Endothelial cell of umbilical vein (primary cell): Measurements from ENCODE around the gene P2RY2. TPM values are rescaled to one million over a fixed set of nuclear protein-coding genes. Genes with fewer than 3 reads are reported as not detected.

Experiments used
- BruUV-seq: library from RNA; stranded (reverse); fragments of 400-500 nt; replicated peaks from 2 replicates; lab custom pipeline; 2021; lab: Mats Ljungman, UMichigan
- CTCF ChIA-PET: fragments of 300-600, 350-600 bp; sonication (Branson Sonifier 250); formaldehyde crosslinking; loops from one replicate; lab custom pipeline; 2021; ENCODE audit warnings: antibody characterized with exemption, inconsistent platforms; lab: Charles Lee
- POLR2A ChIA-PET: fragments of 300-600, 350-600 bp; sonication (Branson Sonifier 250); formaldehyde crosslinking; loops from one replicate; lab custom pipeline; 2021; ENCODE audit warnings: antibody characterized with exemption, inconsistent platforms; lab: Charles Lee
- DNase-seq: peaks from one replicate; pipeline ENCODE4 v3.0.0-alpha.2; 2011; ENCODE audit warnings: low read depth, low spot score
- FAIRE-seq: peaks from 2 replicates; lab custom pipeline; 2011; peaks lifted over from hg19 to GRCh38; lab: Jason Lieb, UNC
- H2AFZ ChIP-seq: 2 replicates; pipeline ENCODE4 v1.6.0; 2012; ENCODE audit warnings: low read depth, low read length, control low read depth, inconsistent platforms
- H3K27ac ChIP-seq: 2 replicates; pipeline ENCODE4 v1.5.1; 2011; ENCODE audit warnings: low read depth, mild to moderate bottlenecking, control low read depth, low read length, moderate library complexity; ENCODE audit not compliant: insufficient read depth
- H3K27me3 ChIP-seq, 2 experiments: 2 replicates each; pipeline versions ENCODE4 v1.6.0 to v1.6.1; 2011; ENCODE audit warnings: low read length in 2 of 2, mixed read lengths in 1 of 2; ENCODE audit not compliant: control insufficient read depth in 2 of 2, insufficient read depth in 2 of 2
- H3K36me3 ChIP-seq, 2 experiments: 2 replicates in 1 of 2; 3 replicates in 1 of 2; pipeline ENCODE4 v1.5.1; 2011; ENCODE audit warnings: low read length in 2 of 2, mild to moderate bottlenecking in 1 of 2, moderate library complexity in 1 of 2; ENCODE audit not compliant: control insufficient read depth in 2 of 2, insufficient read depth in 2 of 2; ENCODE audit errors: extremely low read depth in 1 of 2
- H3K4me1 ChIP-seq: 3 replicates; pipeline ENCODE4 v1.5.1; 2011; ENCODE audit warnings: mild to moderate bottlenecking, low read length; ENCODE audit not compliant: control insufficient read depth, insufficient read depth; ENCODE audit errors: extremely low read depth
- H3K4me2 ChIP-seq: 2 replicates; pipeline ENCODE4 v1.6.1; 2011; ENCODE audit warnings: low read length, control low read depth, mixed read lengths; ENCODE audit not compliant: insufficient read depth
- H3K4me3 ChIP-seq, 3 experiments: fragments of 200-600 bp in 1 of 3; sonication (generic), shearing (Covaris generic) in 1 of 3; replicated peaks in 1 of 3; 2 replicates each; pipeline ENCODE4 v1.5.1; 2011 to 2016; ENCODE audit warnings: control low read depth in 3 of 3, low read length in 3 of 3, mild to moderate bottlenecking in 2 of 3, inconsistent platforms in 1 of 3, low read depth in 1 of 3, moderate library complexity in 1 of 3; ENCODE audit not compliant: insufficient read depth in 1 of 3
- H3K79me2 ChIP-seq: 2 replicates; pipeline ENCODE4 v1.6.0; 2012; ENCODE audit warnings: low read length, inconsistent platforms; ENCODE audit not compliant: control insufficient read depth, insufficient read depth
- H3K9ac ChIP-seq: replicated peaks from 2 replicates; pipeline ENCODE3; 2011; ENCODE audit warnings: low read length, control low read depth; ENCODE audit not compliant: insufficient read depth; ENCODE audit errors: extremely low read depth
- H3K9me1 ChIP-seq: replicated peaks from 3 replicates; pipeline ENCODE4 v1.6.0; 2011; ENCODE audit warnings: mild to moderate bottlenecking, low read length; ENCODE audit not compliant: control insufficient read depth, insufficient read depth; ENCODE audit errors: extremely low read depth
- H3K9me3 ChIP-seq: replicated peaks from 2 replicates; pipeline ENCODE4 v1.5.1; 2012; ENCODE audit warnings: low read length, inconsistent platforms; ENCODE audit not compliant: control insufficient read depth, insufficient read depth
- H4K20me1 ChIP-seq: replicated peaks from 2 replicates; pipeline ENCODE3; 2011; ENCODE audit warnings: mild to moderate bottlenecking, low read length; ENCODE audit not compliant: control insufficient read depth, insufficient read depth; ENCODE audit errors: extremely low read depth
- CTCF ChIP-seq, 2 donors: IDR thresholded peaks; 1 replicate in 1 of 2; 2 replicates in 1 of 2; pipeline ENCODE4 v1.5.1; 2011; ENCODE audit warnings: low read length in 2 of 2, mild to moderate bottlenecking in 2 of 2, moderate library complexity in 2 of 2, control low read depth in 1 of 2, inconsistent platforms in 1 of 2, low read depth in 1 of 2; ENCODE audit not compliant: insufficient read depth in 1 of 2; ENCODE audit errors: extremely low read depth in 1 of 2
- EZH2 ChIP-seq: IDR thresholded peaks from 2 replicates; pipeline ENCODE4 v1.6.1; 2012; ENCODE audit warnings: borderline replicate concordance, low read depth, mild to moderate bottlenecking, moderate library complexity, low read length, inconsistent platforms; ENCODE audit not compliant: severe bottlenecking
- FOS ChIP-seq: IDR thresholded peaks from 2 replicates; pipeline ENCODE4 v1.6.1; 2011; ENCODE audit warnings: mild to moderate bottlenecking, low read length, moderate library complexity, borderline replicate concordance; ENCODE audit not compliant: insufficient read depth
- JUN ChIP-seq: IDR thresholded peaks from 2 replicates; pipeline ENCODE4 v1.6.1; 2011; ENCODE audit warnings: borderline replicate concordance, low read depth; ENCODE audit not compliant: insufficient read length, insufficient read depth
- MAX ChIP-seq: IDR thresholded peaks from 2 replicates; pipeline ENCODE4 v1.6.1; 2011; ENCODE audit not compliant: insufficient read depth, insufficient read length
- MYC ChIP-seq: IDR thresholded peaks from one replicate; pipeline ENCODE4 v1.6.1; 2011; ENCODE audit warnings: mild to moderate bottlenecking, low read depth, low read length
- POLR2A ChIP-seq: IDR thresholded peaks from 2 replicates; pipeline ENCODE4 v1.6.1; 2012; ENCODE audit warnings: low read depth, mild to moderate bottlenecking, control low read depth, low read length
- POLR2AphosphoS5 ChIP-seq: IDR thresholded peaks from 2 replicates; pipeline ENCODE4 v1.6.1; 2012; ENCODE audit warnings: low read depth, mild to moderate bottlenecking, control low read depth, low read length, moderate library complexity; ENCODE audit not compliant: insufficient read depth
- dilution Hi-C: fragments of 300-500 bp; cut with MboI; formaldehyde crosslinking; loops from one replicate; pipeline ENCODE4 v1.15.0; 2019; ENCODE audit warnings: low sequenced_read_pairs; ENCODE audit not compliant: extremely low pct_ligation_motif_present
- intact Hi-C: fragments of 100-400 bp; cut with micrococcal nuclease; formaldehyde crosslinking; loops from one replicate; pipeline ENCODE4 v1.10.0; 2022
- polyA plus RNA-seq, 4 experiments: library from polyadenylated mRNA; depleted of rRNA in 3 of 4; stranded (reverse) in 3 of 4; unstranded in 1 of 4; fragments of >200 nt; gene quantifications; 2 replicates each; pipeline versions ENCODE4 v1.2.1 to v1.2.3, GENCODE V29; 2011 to 2012; ENCODE audit warnings: missing spikeins in 1 of 4
- total RNA-seq: library from RNA; stranded (reverse); gene quantifications from 2 replicates; pipeline ENCODE4 v1.2.3, GENCODE V29; 2021

P2RY2 gene
- total and polyA plus RNA-seq, 2 donors (not counting 3 experiments of a cell fraction or from before 2014, with no cell fraction given): 4.8 to 5.6 TPM

- Histone ChIP-seq H3K9ac (no peak overlapping the region), H3K79me2 (no peaks in the 10 kb centered on the region), H3K27me3 (no peaks in the 10 kb centered on the region), H2AFZ (no peak overlapping the region), H3K27ac (no peak overlapping the region), H3K4me1 (peaks cover 12% of the 10 kb centered on the region), H3K9me1 (no peaks in the 10 kb centered on the region), H4K20me1 (no peaks in the 10 kb centered on the region), H3K36me3 (no peaks in the 10 kb centered on the region), H3K9me3 (no peaks in the 10 kb centered on the region), H3K4me2 (no peak overlapping the region), H3K4me3 (no peak overlapping the region)
- intact Hi-C loops (loop anchor here (1.0 kb wide), 1 partner anchor 406 kb away; no protein-coding TSS in a partner anchor), dilution Hi-C loops (no loop called here)
- ChIA-PET CTCF (interaction anchor here (0.8 to 3.0 kb wide), 26 partner anchors 10 to 651 kb away, joined by 3 to 107 read pairs (median 5); partner anchors contain the start of gene FCHSD2), POLR2A (no interaction called here)
- TF ChIP-seq JUN: peak; percentile 11
- TF ChIP-seq CTCF (IDR thresholded peaks at IDR 0.05; ENCODE audit: extremely low read depth in 1 of 2, insufficient read depth in 1 of 2, low read depth in 1 of 2, low read length in 2 of 2): no peak
- DNase-seq (peak; percentile 30), FAIRE-seq (peak; percentile 18)
- no TSS peak for BruUV-seq
Measured at GRCh38 chr11:73237471-73238290, 19.6 kb downstream of the P2RY2 start.

GRCh38 chr11:73239111-73239521 is 21.0 kb downstream of the P2RY2 start:
- BruUV-seq: no TSS peak
- no peaks in the 10 kb centered on the region for H3K36me3 ChIP-seq
- H3K9ac ChIP-seq: no peak overlapping the region
- H3K79me2 ChIP-seq: no peaks in the 10 kb centered on the region
- H3K4me3 ChIP-seq: no peak overlapping the region
- no peak for TF ChIP-seq MYC
- no peak for TF ChIP-seq POLR2AphosphoS5
- no peak for TF ChIP-seq POLR2A
- no peak for TF ChIP-seq EZH2
- TF ChIP-seq FOS: no peak
- no peak for TF ChIP-seq MAX
- no peak for TF ChIP-seq JUN
- TF ChIP-seq CTCF (IDR thresholded peaks at IDR 0.05; ENCODE audit: extremely low read depth in 1 of 2, insufficient read depth in 1 of 2, low read depth in 1 of 2, low read length in 2 of 2): no peak
- no peaks in the 10 kb centered on the region for H4K20me1 ChIP-seq
- no peaks in the 10 kb centered on the region for H3K27me3 ChIP-seq
- FAIRE-seq: no peak
- peaks cover 12% of the 10 kb centered on the region for H3K4me1 ChIP-seq
- DNase-seq: no peak
- H3K27ac ChIP-seq: no peak overlapping the region
- H3K9me1 ChIP-seq: no peaks in the 10 kb centered on the region
- dilution Hi-C loops: no loop called here
- no peak overlapping the region for H3K4me2 ChIP-seq
- intact Hi-C loops: no loop called here
- CTCF ChIA-PET: interaction anchor here (2.0 kb wide), 1 partner anchor 54 kb away, joined by 14 read pairs; no protein-coding TSS in a partner anchor
- POLR2A ChIA-PET: no interaction called here
- H2AFZ ChIP-seq: no peak overlapping the region
- H3K9me3 ChIP-seq: no peaks in the 10 kb centered on the region
